CD8-positive, alpha-beta memory T cell (primary cell): ENCODE data around the gene ZC3H8. TPM values are rescaled to one million over a fixed set of nuclear protein-coding genes. Genes with fewer than 3 reads are reported as not detected.

Experiments used
- polyA plus RNA-seq: library from polyadenylated mRNA; unstranded; fragments of 300-500 nt; fragmentation: Illumina TruSeq; gene quantifications from one replicate; pipeline ENCODE4 v1.2.3, GENCODE V29; 2021
- total RNA-seq, 2 experiments: library from RNA; stranded (reverse); gene quantifications; one replicate each; pipeline ENCODE4 v1.2.3, GENCODE V29; 2021

The ZC3H8 gene
- total and polyA plus RNA-seq, 3 experiments from 2014 or later = 13.4 to 32.0 (median 29.7) TPM

Other genes with a start within 250 kb of the ZC3H8 start
- gene TMEM87B, start 199.8 kb downstream of the ZC3H8 start, total RNA-seq = 10 to 100 TPM; 16.8 to 17.3 TPM
- gene TMEM87B, start 199.8 kb downstream of the ZC3H8 start, polyA plus RNA-seq = 12.9 TPM
- 1 to 10 TPM; 2.1 to 2.2 TPM for gene FBLN7, start 116.7 kb downstream of the ZC3H8 start, total RNA-seq
- gene FBLN7, start 116.7 kb downstream of the ZC3H8 start, polyA plus RNA-seq = 1.4 TPM
- 1 to 10 TPM; 7.2 to 7.5 TPM for gene ZC3H6, start 20.6 kb upstream of the ZC3H8 start, total RNA-seq
- 9.6 TPM for gene ZC3H6, start 20.6 kb upstream of the ZC3H8 start, polyA plus RNA-seq
- gene RGPD8, start 178.6 kb upstream of the ZC3H8 start, total RNA-seq = 10 to 100 TPM; 15.5 to 19.3 TPM
- gene RGPD8, start 178.6 kb upstream of the ZC3H8 start, polyA plus RNA-seq = 2.2 TPM
- gene TTL, start 227.1 kb upstream of the ZC3H8 start, total RNA-seq = 10 to 100 TPM; 45.9 to 46.1 TPM
- 4.6 TPM for gene TTL, start 227.1 kb upstream of the ZC3H8 start, polyA plus RNA-seq